B cell (primary cell): ENCODE results near the gene TTLL10. TPM values are rescaled to one million over a fixed set of nuclear protein-coding genes. Genes with fewer than 3 reads are reported as not detected.

Experiments
- ATAC-seq: fragments of 200-7000 bp; cut with Tn5 transposase; one replicate; pipeline ENCODE4 v1.10.0; 2021; ENCODE audit warnings: low read depth, mild to moderate bottlenecking, moderate number of reproducible peaks, moderate library complexity
- CTCF ChIA-PET: fragments of 350-600 bp; sonication (Branson Sonifier 250); formaldehyde crosslinking; loops from one replicate; lab custom pipeline; 2021; ENCODE audit warnings: antibody characterized with exemption, inconsistent platforms; lab: Charles Lee
- POLR2A ChIA-PET: fragments of 350-600 bp; sonication (Branson Sonifier 250); formaldehyde crosslinking; loops from one replicate; lab custom pipeline; 2021; ENCODE audit warnings: antibody characterized with exemption; lab: Charles Lee
- DNase-seq: peaks from one replicate; pipeline ENCODE4 v3.0.0; 2013
- H2AFZ ChIP-seq: 2 replicates; pipeline ENCODE4 v1.6.1; 2012; ENCODE audit warnings: mild to moderate bottlenecking, low read depth, low read length; ENCODE audit not compliant: insufficient read depth, poor library complexity, severe bottlenecking
- H3K27ac ChIP-seq, 2 donors: 1 replicate in 1 of 2; 2 replicates in 1 of 2; pipeline ENCODE4 v1.5.1; 2012 to 2013; ENCODE audit warnings: low read length in 2 of 2, mild to moderate bottlenecking in 2 of 2, moderate library complexity in 1 of 2
- H3K27me3 ChIP-seq, 4 experiments: fragments of 200-600 bp in 1 of 4; sonication (generic) in 1 of 4; replicated peaks in 1 of 4; 1 replicate in 2 of 4; 2 replicates in 2 of 4; pipeline versions ENCODE4 v1.6.1 to v1.7.0; 2013 to 2016; ENCODE audit warnings: low read length in 3 of 4, mild to moderate bottlenecking in 2 of 4, mixed read lengths in 1 of 4, moderate library complexity in 1 of 4; ENCODE audit not compliant: insufficient read depth in 4 of 4, control insufficient read depth in 3 of 4; ENCODE audit errors: control extremely low read depth in 1 of 4
- H3K36me3 ChIP-seq, 2 experiments: replicated peaks in 1 of 2; 1 replicate in 1 of 2; 2 replicates in 1 of 2; pipeline versions ENCODE4 v1.6.1 to v1.7.1; 2013; ENCODE audit warnings: low read length in 1 of 2; ENCODE audit not compliant: insufficient read depth in 2 of 2, control insufficient read depth in 1 of 2; ENCODE audit errors: control extremely low read depth in 1 of 2, extremely low read depth in 1 of 2
- H3K4me1 ChIP-seq, 2 donors: fragments of 200-600 bp in 1 of 2; sonication (generic) in 1 of 2; 1 replicate in 1 of 2; 2 replicates in 1 of 2; pipeline versions ENCODE4 v1.5.1 to v1.6.1; 2013 to 2017; ENCODE audit warnings: low read length in 2 of 2; ENCODE audit not compliant: control insufficient read depth in 2 of 2, insufficient read depth in 2 of 2
- H3K4me2 ChIP-seq: replicated peaks from 2 replicates; pipeline ENCODE3; 2012; ENCODE audit warnings: mild to moderate bottlenecking, low read depth, low read length; ENCODE audit not compliant: poor library complexity, severe bottlenecking
- H3K4me3 ChIP-seq, 5 experiments: fragments of 200-600 bp in 1 of 5; sonication (generic) in 1 of 5; 1 replicate in 3 of 5; 2 replicates in 2 of 5; pipeline versions ENCODE4 v1.5.1 to v1.7.0; 2011 to 2016; ENCODE audit warnings: low read length in 4 of 5, mild to moderate bottlenecking in 4 of 5, low read depth in 2 of 5, control low read depth in 1 of 5, moderate library complexity in 1 of 5; ENCODE audit not compliant: insufficient read depth in 1 of 5; ENCODE audit errors: control extremely low read depth in 1 of 5, extremely low read depth in 1 of 5
- H3K79me2 ChIP-seq: fragments of 200-600 bp; sonication (generic); one replicate; pipeline ENCODE4 v1.6.0; 2016; ENCODE audit warnings: low read length; ENCODE audit not compliant: control insufficient read depth, insufficient read depth
- H3K9ac ChIP-seq: fragments of 200-600 bp; sonication (generic); 2 replicates; pipeline ENCODE4 v1.6.1; 2017; ENCODE audit warnings: mild to moderate bottlenecking, low read length, moderate library complexity
- H3K9me3 ChIP-seq, 3 donors: one replicate each; pipeline versions ENCODE4 v1.6.1 to v1.7.1; 2013; ENCODE audit warnings: low read length in 2 of 3; ENCODE audit not compliant: control insufficient read depth in 2 of 3, insufficient read depth in 1 of 3; ENCODE audit errors: control extremely low read depth in 1 of 3
- H4K20me1 ChIP-seq: 2 replicates; pipeline ENCODE4 v1.6.0; 2012; ENCODE audit warnings: mild to moderate bottlenecking, low read length; ENCODE audit not compliant: insufficient read depth, control insufficient read depth, poor library complexity, severe bottlenecking
- H3K27ac Mint-ChIP-seq: one replicate; pipeline ENCODE4 v1.8.0; 2021; ENCODE audit warnings: mixed read lengths
- H3K27me3 Mint-ChIP-seq: one replicate; pipeline ENCODE4 v1.8.0; 2021; ENCODE audit warnings: mixed read lengths
- H3K4me1 Mint-ChIP-seq: one replicate; pipeline ENCODE4 v1.8.0; 2021; ENCODE audit warnings: mixed read lengths
- H3K4me3 Mint-ChIP-seq: one replicate; pipeline ENCODE4 v1.8.0; 2021; ENCODE audit warnings: mixed read lengths
- H3K9me3 Mint-ChIP-seq: one replicate; pipeline ENCODE4 v1.8.0; 2022; ENCODE audit warnings: mixed read lengths; ENCODE audit not compliant: insufficient read depth
- CTCF ChIP-seq: fragments of 200-600 bp; IDR thresholded peaks from one replicate; pipeline ENCODE4 v1.8.0; 2022; ENCODE audit warnings: antibody characterized with exemption, mild to moderate bottlenecking
- EZH2 ChIP-seq: IDR thresholded peaks from 2 replicates; pipeline ENCODE4 v1.6.1; 2012; ENCODE audit warnings: borderline replicate concordance, low read depth, mild to moderate bottlenecking, moderate library complexity, low read length; ENCODE audit not compliant: insufficient read depth, poor library complexity, severe bottlenecking
- WGBS: methylation state at CpG from one replicate; pipeline ENCODE4 v1.1.5; 2013; ENCODE audit warnings: missing lambda C conversion rate; ENCODE audit not compliant: insufficient coverage; 5-methylcytosine and 5-hydroxymethylcytosine counted together
- intact Hi-C: fragments of 100-400 bp; cut with micrococcal nuclease; formaldehyde crosslinking; loops from one replicate; pipeline ENCODE4 v1.10.0; 2022
- polyA plus RNA-seq: library from polyadenylated mRNA; depleted of rRNA; stranded (reverse); fragments of >200 nt; gene quantifications from 2 replicates; pipeline ENCODE4 v1.2.3, GENCODE V29; 2012
- total RNA-seq, 2 donors: library from RNA; stranded (reverse); fragments of 120-200 nt in 1 of 2; gene quantifications; 1 replicate in 1 of 2; 2 replicates in 1 of 2; pipeline versions ENCODE4 v1.2.3 to v1.2.4, GENCODE V29; 2013 to 2022

Gene TTLL10
- total and polyA plus RNA-seq, 2 donors (not counting 1 experiment from before 2014, with no cell fraction given), result 0.37 to 0.45 TPM

- no peak overlapping the region for H3K4me2 ChIP-seq
- Mint-ChIP-seq H3K27ac (no peak overlapping the region), H3K27me3 (no peaks in the 10 kb centered on the region), H3K4me3 (peak overlapping the region; percentile 16), H3K4me1 (peaks cover 10% of the 10 kb centered on the region), H3K9me3 (no peaks in the 10 kb centered on the region)
- POLR2A ChIA-PET, result interaction anchor here (1.4 kb wide), 1 partner anchor 11 kb away, joined by 3 read pairs; no protein-coding TSS in a partner anchor
- H2AFZ ChIP-seq, result no peak overlapping the region
- peaks cover 0 to 16% (median 0%) of the 10 kb centered on the region in 3 donors for H3K9me3 ChIP-seq
- H3K9ac ChIP-seq, result no peak overlapping the region
- no peaks in the 10 kb centered on the region for H3K36me3 ChIP-seq
- CTCF ChIA-PET, result no interaction called here
- H3K27ac ChIP-seq, result no peak overlapping the region
- ATAC-seq (no peak), DNase-seq (no peak)
- H3K79me2 ChIP-seq, result no peaks in the 10 kb centered on the region
- H4K20me1 ChIP-seq, result no peaks in the 10 kb centered on the region
- no peaks in the 10 kb centered on the region for H3K27me3 ChIP-seq
- no peak overlapping the region for H3K4me3 ChIP-seq
- intact Hi-C loops, result no loop called here
- no peak for TF ChIP-seq CTCF
- no peak for TF ChIP-seq EZH2
- 90% methylated on average over 21 of the region's 23 CpGs for WGBS
- peaks cover 8 to 23% of the 10 kb centered on the region in 2 donors for H3K4me1 ChIP-seq
Observed at GRCh38 chr1:1160281-1160930, 13.3 kb upstream of the TTLL10 start.

GRCh38 chr1:1161078-1161682 is 12.5 kb upstream of the TTLL10 start:
- peaks cover 0 to 9% (median 0%) of the 10 kb centered on the region in 3 donors for H3K9me3 ChIP-seq
- no peak overlapping the region for H3K4me2 ChIP-seq
- Mint-ChIP-seq H3K4me3 (no peak overlapping the region), H3K9me3 (no peaks in the 10 kb centered on the region), H3K4me1 (peaks cover 12% of the 10 kb centered on the region), H3K27ac (no peak overlapping the region), H3K27me3 (no peaks in the 10 kb centered on the region)
- TF ChIP-seq CTCF (no peak), EZH2 (no peak)
- no peaks in the 10 kb centered on the region for H3K36me3 ChIP-seq
- no peak overlapping the region for H3K9ac ChIP-seq
- H3K27ac ChIP-seq, result no peak overlapping the region
- ATAC-seq, result no peak
- POLR2A ChIA-PET, result interaction anchor here (1.4 kb wide), 1 partner anchor 10 kb away, joined by 3 read pairs; no protein-coding TSS in a partner anchor
- no peaks in the 10 kb centered on the region for H3K79me2 ChIP-seq
- H4K20me1 ChIP-seq, result no peaks in the 10 kb centered on the region
- intact Hi-C loops, result no loop called here
- 96% methylated on average over 27 of the region's 29 CpGs for WGBS
- CTCF ChIA-PET, result no interaction called here
- no peaks in the 10 kb centered on the region for H3K27me3 ChIP-seq
- DNase-seq, result no peak
- H3K4me3 ChIP-seq, result no peak overlapping the region
- H3K4me1 ChIP-seq, result peaks cover 8 to 23% of the 10 kb centered on the region in 2 donors
- H2AFZ ChIP-seq, result no peak overlapping the region
